Activated naive CD4-positive, alpha-beta T cell treated with anti-CD3 and anti-CD28 coated beads, Interleukin-2, amount 50 U/mL, for 16 hours (primary cell): ENCODE measurements around the gene JADE2.
A peak's percentile ranks its signal among the peaks of the same experiment; 100 is the strongest.

Experiments used
- DNase-seq: peaks from one replicate; pipeline ENCODE4 v3.0.0-alpha.2; 2020

The JADE2 gene

GRCh38 chr5:134571693-134572405 lies 46.4 kb downstream of the JADE2 start:
- no peak for DNase-seq

GRCh38 chr5:134572811-134573210 lies 47.3 kb downstream of the JADE2 start:
- DNase-seq = no peak

GRCh38 chr5:134574521-134574920 lies 49.1 kb downstream of the JADE2 start:
- no peak for DNase-seq

GRCh38 chr5:134575316-134575715 lies 49.8 kb downstream of the JADE2 start:
- DNase-seq = no peak

GRCh38 chr5:134576386-134577021 lies 51.0 kb downstream of the JADE2 start:
- DNase-seq = no peak

- no peak for DNase-seq
These were observed 51.7 kb downstream of the JADE2 start for GRCh38 chr5:134577022-134577795.

GRCh38 chr5:134577796-134578577 lies 52.5 kb downstream of the JADE2 start:
- peak; percentile 80 for DNase-seq

GRCh38 chr5:134578578-134579283 lies 53.3 kb downstream of the JADE2 start:
- no peak for DNase-seq

GRCh38 chr5:134579284-134579771 lies 53.9 kb downstream of the JADE2 start:
- DNase-seq = no peak

- DNase-seq = no peak
These were observed 54.6 kb downstream of the JADE2 start for GRCh38 chr5:134580001-134580460.

GRCh38 chr5:134581241-134581981 lies 55.9 kb downstream of the JADE2 start:
- no peak for DNase-seq

GRCh38 chr5:134582281-134582680 lies 56.8 kb downstream of the JADE2 start:
- no peak for DNase-seq

- DNase-seq = no peak
These were observed 57.5 kb downstream of the JADE2 start for GRCh38 chr5:134582941-134583340.

- DNase-seq = no peak
These were observed 58.3 kb downstream of the JADE2 start for GRCh38 chr5:134583766-134584165.

GRCh38 chr5:134584662-134585061 lies 59.2 kb downstream of the JADE2 start:
- DNase-seq = no peak

GRCh38 chr5:134585966-134586365 lies 60.5 kb downstream of the JADE2 start:
- DNase-seq = no peak

- DNase-seq = peak; percentile 89
These were observed 61.5 kb downstream of the JADE2 start for GRCh38 chr5:134586866-134587524.

GRCh38 chr5:134590992-134591659 lies 65.7 kb downstream of the JADE2 start:
- peak; percentile 45 for DNase-seq

GRCh38 chr5:134592141-134592746 lies 66.8 kb downstream of the JADE2 start:
- no peak for DNase-seq

- no peak for DNase-seq
These were observed 68.9 kb downstream of the JADE2 start for GRCh38 chr5:134594336-134594735.
